PC-3 (cell line): ENCODE results near the gene NAT9. TPM values are rescaled to one million over a fixed set of nuclear protein-coding genes. Genes with fewer than 3 reads are reported as not detected.

Experiments
- ATAC-seq: fragments of 200-7000 bp; cut with Tn5 transposase; 2 replicates; pipeline ENCODE4 v1.9.1; 2020; ENCODE audit warnings: mild to moderate bottlenecking, moderate library complexity
- BruUV-seq: library from RNA; stranded (reverse); fragments of 400-500 nt; replicated peaks from 2 replicates; lab custom pipeline; 2021; lab: Mats Ljungman, UMichigan
- CTCF ChIA-PET: fragments of 300-600 bp; sonication (Branson Sonifier 250); formaldehyde crosslinking; loops from one replicate; lab custom pipeline; 2022; ENCODE audit warnings: antibody characterized with exemption; lab: Charles Lee
- POLR2A ChIA-PET: fragments of 300-600 bp; sonication (Branson Sonifier 250); formaldehyde crosslinking; loops from one replicate; lab custom pipeline; 2022; ENCODE audit warnings: antibody characterized with exemption; ENCODE audit not compliant: unreplicated experiment; lab: Charles Lee
- DNase-seq: peaks from one replicate; pipeline ENCODE4 v3.0.0-alpha.2; 2015
- H2AFZ ChIP-seq: fragments of 300-600 bp; sonication (generic); 2 replicates; pipeline ENCODE4 v1.6.0; 2016; ENCODE audit warnings: antibody characterized with exemption, low read length
- H3F3A ChIP-seq: fragments of 300-600 bp; sonication (generic); one replicate; pipeline ENCODE4 v1.6.0; 2017; ENCODE audit warnings: antibody characterized with exemption, low read length, control low read depth, mild to moderate bottlenecking; ENCODE audit not compliant: unreplicated experiment
- H3K27ac ChIP-seq: fragments of 300-600 bp; sonication (generic); 2 replicates; pipeline ENCODE4 v1.5.1; 2016; ENCODE audit warnings: mild to moderate bottlenecking, low read length
- H3K27me3 ChIP-seq: fragments of 300-600 bp; sonication (generic); 2 replicates; pipeline ENCODE4 v1.6.1; 2016; ENCODE audit warnings: low read length, mixed read lengths
- H3K36me3 ChIP-seq: fragments of 300-600 bp; sonication (generic); 2 replicates; pipeline ENCODE4 v1.6.1; 2016; ENCODE audit warnings: low read depth, mixed run types, low read length, mixed read lengths
- H3K4me1 ChIP-seq: fragments of 300-600 bp; sonication (generic); 2 replicates; pipeline ENCODE4 v1.5.1; 2016; ENCODE audit warnings: low read length; ENCODE audit not compliant: insufficient read depth
- H3K4me2 ChIP-seq: fragments of 300-600 bp; sonication (generic); 2 replicates; pipeline ENCODE4 v1.6.0; 2016; ENCODE audit warnings: low read length
- H3K4me3 ChIP-seq: fragments of 300-600 bp; sonication (generic); 2 replicates; pipeline ENCODE4 v1.5.1; 2016; ENCODE audit warnings: mild to moderate bottlenecking, low read length, mixed read lengths
- H3K79me2 ChIP-seq: fragments of 300-600 bp; sonication (generic); 2 replicates; pipeline ENCODE4 v1.6.1; 2017; ENCODE audit warnings: low read length, mixed read lengths
- H3K9ac ChIP-seq: fragments of 300-600 bp; sonication (generic); 2 replicates; pipeline ENCODE4 v1.6.0; 2016; ENCODE audit warnings: mild to moderate bottlenecking, low read length
- H3K9me2 ChIP-seq: fragments of 300-600 bp; sonication (generic); replicated peaks from 2 replicates; pipeline ENCODE4 v1.6.1; 2016; ENCODE audit warnings: mixed run types, low read length, mixed read lengths
- H3K9me3 ChIP-seq: fragments of 300-600 bp; sonication (generic); 2 replicates; pipeline ENCODE4 v1.6.1; 2016; ENCODE audit warnings: low read length, mixed read lengths
- H4K20me1 ChIP-seq: fragments of 300-600 bp; sonication (generic); 2 replicates; pipeline ENCODE4 v1.6.1; 2016; ENCODE audit warnings: low read length, mixed read lengths
- CTCF ChIP-seq: fragments of 300-600 bp; sonication (generic); conservative IDR thresholded peaks from 2 replicates; pipeline ENCODE4 v1.5.1; 2017; ENCODE audit warnings: antibody characterized with exemption, low read depth, mild to moderate bottlenecking, low read length
- EZH2 ChIP-seq: fragments of 300-600 bp; sonication (generic); IDR thresholded peaks from one replicate; pipeline ENCODE4 v1.6.1; 2017; ENCODE audit warnings: antibody characterized with exemption, mild to moderate bottlenecking, low read length; ENCODE audit not compliant: unreplicated experiment
- EZH2phosphoT487 ChIP-seq: fragments of 300-600 bp; sonication (generic); IDR thresholded peaks from 2 replicates; pipeline ENCODE4 v1.6.1; 2018; ENCODE audit warnings: mild to moderate bottlenecking, antibody characterized with exemption, low read length, borderline replicate concordance
- intact Hi-C: fragments of 100-400 bp; cut with micrococcal nuclease; formaldehyde crosslinking; loops from 2 replicates; pipeline ENCODE4 v1.9.0; 2023
- total RNA-seq: library from RNA; depleted of rRNA; stranded (reverse); fragments of >200 nt; gene quantifications from 2 replicates; pipeline ENCODE4 v1.2.3, GENCODE V29; 2014

NAT9 gene
- total RNA-seq, 1 experiment from 2014 or later: 55.4 TPM

GRCh38 chr17:74737299-74738050 is 38.7 kb downstream of the NAT9 start:
- CTCF ChIA-PET: interaction anchor here (0.6 to 3.5 kb wide), 3 partner anchors 39 to 194 kb away, joined by 3 to 53 read pairs (median 5); partner anchors contain the start of gene NAT9
- Histone ChIP-seq H3K9me2 (no peaks in the 10 kb centered on the region), H3K9ac (no peak overlapping the region), H3K4me3 (no peak overlapping the region), H3K36me3 (no peaks in the 10 kb centered on the region), H3K4me1 (peaks cover 22% of the 10 kb centered on the region), H3K27ac (no peak overlapping the region), H2AFZ (no peak overlapping the region), H4K20me1 (no peaks in the 10 kb centered on the region), H3K79me2 (no peaks in the 10 kb centered on the region), H3K27me3 (peaks cover 60% of the 10 kb centered on the region), H3F3A (no peaks in the 10 kb centered on the region), H3K9me3 (no peaks in the 10 kb centered on the region), H3K4me2 (peak overlapping the region; percentile 38)
- ATAC-seq (no peak; the same call in 1 of the 2 replicates), DNase-seq (peak; percentile 28)
- POLR2A ChIA-PET: no interaction called here
- intact Hi-C loops: no loop called here
- no TSS peak for BruUV-seq
- peak; percentile 54; the same call in 1 of the 2 replicates for TF ChIP-seq CTCF
- TF ChIP-seq EZH2: no peak
- no peak for TF ChIP-seq EZH2phosphoT487

- 0 out of 2 replicates have a peak, but pooled peaks have one; percentile 47 for TF ChIP-seq EZH2phosphoT487
- peak; percentile 58 for TF ChIP-seq CTCF
- TF ChIP-seq EZH2: peak; percentile 90
- ATAC-seq (peak; percentile 12), DNase-seq (no peak)
- no peak within 1 kb of the TSS; the same call in 1 of the 2 replicates for H3K4me3 ChIP-seq
- BruUV-seq: no TSS peak
- no peaks in the 10 kb centered on the region for H3K36me3 ChIP-seq
- H3K9me3 ChIP-seq: no peaks in the 10 kb centered on the region
- H4K20me1 ChIP-seq: no peaks in the 10 kb centered on the region
- H3K79me2 ChIP-seq: no peaks in the 10 kb centered on the region
- H3K9me2 ChIP-seq: no peaks in the 10 kb centered on the region
- peaks cover 15% of the 10 kb centered on the region for H3K4me1 ChIP-seq
- no peaks in the 10 kb centered on the region for H3F3A ChIP-seq
- H3K9ac ChIP-seq: no peak within 1 kb of the TSS
- ChIA-PET CTCF (interaction anchor here (0.6 to 3.5 kb wide), 3 partner anchors 40 to 193 kb away, joined by 3 to 53 read pairs (median 5); partner anchors contain the start of gene NAT9), POLR2A (no interaction called here)
- H3K4me2 ChIP-seq: peak within 1 kb of the TSS; percentile 38
- intact Hi-C loops: loop anchor here (1.0 kb wide), 1 partner anchor 79 kb away; no protein-coding TSS in a partner anchor
- H3K27me3 ChIP-seq: peaks cover 60% of the 10 kb centered on the region
- peak within 1 kb of the TSS; percentile 32; the same call in 1 of the 2 replicates for H2AFZ ChIP-seq
- H3K27ac ChIP-seq: no peak within 1 kb of the TSS
Observed at GRCh38 chr17:74736513-74737298, 39.4 kb downstream of the NAT9 start, which contains the start of gene RAB37. Gene RAB37, plus strand, starts transcription at chr17:74737256. Its CDS starts 17 bp downstream, at chr17:74737273.
